H1 (cell line): ENCODE data around the gene MMAB. TPM values are rescaled to one million over a fixed set of nuclear protein-coding genes. Genes with fewer than 3 reads are reported as not detected.

ENCODE experiments used
- CBX8 ChIP-seq: fragments of 300-800, 300-1000 bp; sonication (generic); IDR thresholded peaks from 2 replicates; pipeline ENCODE4 v1.7.1; 2016; ENCODE audit warnings: low read depth, low read length, borderline replicate concordance
- KDM4A ChIP-seq: IDR thresholded peaks from one replicate; pipeline ENCODE4 v1.7.1; 2012; ENCODE audit warnings: low read depth, mild to moderate bottlenecking, moderate library complexity, low read length, inconsistent platforms; ENCODE audit not compliant: severe bottlenecking
- KDM5A ChIP-seq: fragments of 200-600 bp; IDR thresholded peaks from 2 replicates; pipeline ENCODE4 v1.7.1; 2012; ENCODE audit warnings: mild to moderate bottlenecking, low read length, inconsistent platforms, mixed read lengths
- MAFK ChIP-seq: IDR thresholded peaks from 2 replicates; pipeline ENCODE4 v1.6.1; 2012; ENCODE audit warnings: low read depth, mild to moderate bottlenecking, improper control_type of control experiment, low read length
- RBBP5 ChIP-seq: IDR thresholded peaks from 2 replicates; pipeline ENCODE4 v1.7.1; 2012; ENCODE audit warnings: low read depth, mild to moderate bottlenecking, inconsistent platforms, low read length, moderate library complexity, borderline replicate concordance
- SIN3A ChIP-seq, 2 experiments: IDR thresholded peaks in 1 of 2; conservative IDR thresholded peaks in 1 of 2; 2 replicates each; pipeline ENCODE4 v1.6.1; 2011 to 2012; ENCODE audit warnings: low read length in 2 of 2, improper control_type of control experiment in 1 of 2, low read depth in 1 of 2, mild to moderate bottlenecking in 1 of 2
- SP1 ChIP-seq: IDR thresholded peaks from 2 replicates; pipeline ENCODE4 v1.6.1; 2011; ENCODE audit warnings: low read depth, low read length
- SP4 ChIP-seq: IDR thresholded peaks from 2 replicates; pipeline ENCODE4 v1.6.1; 2012; ENCODE audit warnings: low read length, inconsistent platforms
- USF2 ChIP-seq: IDR thresholded peaks from 2 replicates; pipeline ENCODE4 v1.6.1; 2011; ENCODE audit warnings: low read length, improper control_type of control experiment
- polyA plus RNA-seq, 7 experiments: library from polyadenylated mRNA; depleted of rRNA in 3 of 7; stranded (reverse) in 5 of 7; unstranded in 2 of 7; fragments of >200 nt in 5 of 7; fragments of 200-250 nt in 2 of 7; gene quantifications; 1 replicate in 5 of 7; 2 replicates in 1 of 7; 4 replicates in 1 of 7; pipeline versions ENCODE4 v1.2.1 to v1.2.3, GENCODE V29; 2011 to 2013; ENCODE audit warnings: missing spikeins in 2 of 7, mixed read lengths in 2 of 7
- total RNA-seq: library from RNA; stranded (reverse); fragmentation: NEBNext Ultra II Directional; extraction: Animal tissue kit (Norgen Biotek cat#: 25700); gene quantifications from 2 replicates; pipeline ENCODE4 v1.2.1, GENCODE V29; 2021

The MMAB gene
- total and polyA plus RNA-seq, 2 of the 8 experiments (the other 6 are each of a cell fraction or from before 2014, with no cell fraction given), result 12.9 to 18.5 TPM

- TF ChIP-seq SP4, result no peak
- TF ChIP-seq SIN3A (conservative IDR thresholded peaks at IDR 0.05 in 1 of 2, IDR thresholded peaks at IDR 0.05 in 1 of 2; ENCODE audit: low read depth in 1 of 2, low read length in 2 of 2), result no peak
- TF ChIP-seq USF2, result no peak
- no peak for TF ChIP-seq CBX8
- no peak for TF ChIP-seq KDM5A
- no peak for TF ChIP-seq MAFK
- no peak for TF ChIP-seq RBBP5
- TF ChIP-seq KDM4A, result no peak
- TF ChIP-seq SP1, result no peak
These were observed 37.9 kb upstream of the MMAB start (continued) for GRCh38 chr12:109611223-109611622.
